IMR-90 (cell line): ENCODE data around the gene STX4. TPM values are rescaled to one million over a fixed set of nuclear protein-coding genes. Genes with fewer than 3 reads are reported as not detected.

Source experiments
- ATAC-seq: fragments of 200-7000 bp; cut with Tn5 transposase; 2 replicates; pipeline ENCODE4 v1.9.1; 2020; ENCODE audit warnings: low read depth, mild to moderate bottlenecking, moderate library complexity
- BruUV-seq: library from RNA; stranded (reverse); fragments of 400-500 nt; replicated peaks from 2 replicates; lab custom pipeline; 2021; lab: Mats Ljungman, UMichigan
- CTCF ChIA-PET: fragments of 300-600 bp; formaldehyde crosslinking; extraction: SDS; loops from one replicate; lab custom pipeline; 2021; ENCODE audit warnings: antibody characterized with exemption; lab: Yijun Ruan, JAX
- POLR2A ChIA-PET: fragments of 300-600 bp; sonication (Branson Sonifier 250); formaldehyde crosslinking; loops from one replicate; lab custom pipeline; 2022; ENCODE audit warnings: antibody characterized with exemption; ENCODE audit not compliant: unreplicated experiment; lab: Charles Lee
- DNase-seq: peaks from one replicate; pipeline ENCODE4 v3.0.0; 2013
- H2AFZ ChIP-seq: replicated peaks from 2 replicates; pipeline ENCODE3; 2013; ENCODE audit warnings: low read length, mild to moderate bottlenecking; ENCODE audit not compliant: poor library complexity
- H2AK5ac ChIP-seq: 2 replicates; pipeline ENCODE4 v1.6.1; 2013; ENCODE audit warnings: low read depth, low read length, inconsistent platforms
- H2AK9ac ChIP-seq: replicated peaks from 2 replicates; pipeline ENCODE3; 2013; ENCODE audit warnings: mild to moderate bottlenecking, low read depth, low read length, moderate library complexity; ENCODE audit not compliant: poor library complexity
- H2BK120ac ChIP-seq: 2 replicates; pipeline ENCODE4 v1.6.1; 2013; ENCODE audit warnings: low read depth, low read length, inconsistent platforms
- H2BK15ac ChIP-seq: 3 replicates; pipeline ENCODE4 v1.6.1; 2013; ENCODE audit warnings: low read depth, low read length, inconsistent platforms
- H2BK20ac ChIP-seq: 2 replicates; pipeline ENCODE4 v1.6.1; 2013; ENCODE audit warnings: low read depth, mild to moderate bottlenecking, inconsistent platforms, low read length, moderate library complexity
- H2BK5ac ChIP-seq: 2 replicates; pipeline ENCODE4 v1.6.1; 2013; ENCODE audit warnings: mild to moderate bottlenecking, low read depth, low read length, inconsistent platforms; ENCODE audit not compliant: poor library complexity, severe bottlenecking
- H3K14ac ChIP-seq: replicated peaks from 2 replicates; pipeline ENCODE4 v1.6.1; 2013; ENCODE audit warnings: low read depth, low read length, inconsistent platforms
- H3K18ac ChIP-seq: 2 replicates; pipeline ENCODE4 v1.6.1; 2013; ENCODE audit warnings: low read depth, low read length, control low read depth
- H3K23ac ChIP-seq: 2 replicates; pipeline ENCODE4 v1.6.1; 2013; ENCODE audit warnings: low read depth, low read length, inconsistent platforms
- H3K27ac ChIP-seq: 2 replicates; pipeline ENCODE4 v1.5.1; 2013; ENCODE audit warnings: mild to moderate bottlenecking, control low read depth, low read length; ENCODE audit not compliant: insufficient read depth
- H3K27me3 ChIP-seq: 2 replicates; pipeline ENCODE4 v1.6.1; 2013; ENCODE audit warnings: low read length; ENCODE audit not compliant: control insufficient read depth, insufficient read depth
- H3K36me3 ChIP-seq: 2 replicates; pipeline ENCODE4 v1.6.1; 2013; ENCODE audit warnings: low read length, mixed read lengths; ENCODE audit not compliant: control insufficient read depth, insufficient read depth
- H3K4ac ChIP-seq: 2 replicates; pipeline ENCODE4 v1.6.1; 2013; ENCODE audit warnings: low read depth, low read length, inconsistent platforms
- H3K4me1 ChIP-seq: 2 replicates; pipeline ENCODE4 v1.6.1; 2013; ENCODE audit warnings: low read length, mixed read lengths; ENCODE audit not compliant: control insufficient read depth, insufficient read depth
- H3K4me2 ChIP-seq: 2 replicates; pipeline ENCODE4 v1.6.1; 2013; ENCODE audit warnings: low read depth, mild to moderate bottlenecking, control low read depth, low read length, moderate library complexity
- H3K4me3 ChIP-seq: 2 replicates; pipeline ENCODE4 v1.5.1; 2013; ENCODE audit warnings: low read depth, mild to moderate bottlenecking, control low read depth, low read length, moderate library complexity; ENCODE audit not compliant: insufficient read depth
- H3K56ac ChIP-seq: 2 replicates; pipeline ENCODE4 v1.6.1; 2013; ENCODE audit warnings: low read length, inconsistent platforms; ENCODE audit not compliant: insufficient read depth; ENCODE audit errors: extremely low read depth
- H3K79me1 ChIP-seq, 2 experiments: 2 replicates each; pipeline ENCODE4 v1.6.1; 2013; ENCODE audit warnings: low read length in 2 of 2, inconsistent platforms in 1 of 2, low read depth in 1 of 2
- H3K9ac ChIP-seq: 2 replicates; pipeline ENCODE4 v1.6.1; 2013; ENCODE audit warnings: low read depth, low read length, control low read depth
- H3K9me1 ChIP-seq: 2 replicates; pipeline ENCODE4 v1.6.1; 2013; ENCODE audit warnings: low read length, inconsistent platforms; ENCODE audit not compliant: insufficient read depth
- H3K9me3 ChIP-seq: 2 replicates; pipeline ENCODE4 v1.6.1; 2013; ENCODE audit warnings: low read length; ENCODE audit not compliant: control insufficient read depth, insufficient read depth
- H4K20me1 ChIP-seq: 2 replicates; pipeline ENCODE4 v1.6.1; 2013; ENCODE audit warnings: low read length, inconsistent platforms; ENCODE audit not compliant: insufficient read depth
- H4K5ac ChIP-seq: 2 replicates; pipeline ENCODE4 v1.6.1; 2013; ENCODE audit warnings: mild to moderate bottlenecking, low read depth, low read length, control low read depth
- H4K8ac ChIP-seq, 2 experiments: 2 replicates each; pipeline ENCODE4 v1.6.1; 2013; ENCODE audit warnings: low read depth in 2 of 2, low read length in 2 of 2, control low read depth in 1 of 2, inconsistent platforms in 1 of 2
- H4K91ac ChIP-seq: 2 replicates; pipeline ENCODE4 v1.6.1; 2013; ENCODE audit warnings: low read depth, low read length, inconsistent platforms; ENCODE audit not compliant: insufficient read depth
- CEBPB ChIP-seq: IDR thresholded peaks from 2 replicates; pipeline ENCODE4 v1.6.1; 2012; ENCODE audit warnings: low read depth, low read length, improper control_type of control experiment
- CHD1 ChIP-seq: IDR thresholded peaks from 2 replicates; pipeline ENCODE4 v1.6.1; 2012; ENCODE audit warnings: low read depth, low read length, improper control_type of control experiment
- MAZ ChIP-seq: IDR thresholded peaks from 2 replicates; pipeline ENCODE4 v1.6.1; 2012; ENCODE audit warnings: low read depth, mild to moderate bottlenecking, low read length, improper control_type of control experiment, moderate library complexity, borderline replicate concordance
- NFE2L2 ChIP-seq: fragments of 150-350 bp; IDR thresholded peaks from 2 replicates; pipeline ENCODE4 v1.6.1; 2016; ENCODE audit warnings: low read depth, mild to moderate bottlenecking, low read length
- POLR2A ChIP-seq: IDR thresholded peaks from 2 replicates; pipeline ENCODE4 v1.6.1; 2012; ENCODE audit warnings: mild to moderate bottlenecking, low read depth, low read length
- RAD21 ChIP-seq: IDR thresholded peaks from 2 replicates; pipeline ENCODE4 v1.6.1; 2012; ENCODE audit warnings: low read length, improper control_type of control experiment
- WGBS, 2 experiments: methylation state at CpG; one replicate each; pipeline versions ENCODE4 v1.1.5 to v1.1.7; 2013; ENCODE audit warnings: missing lambda C conversion rate in 2 of 2; ENCODE audit not compliant: insufficient read length in 1 of 2; ENCODE audit errors: extremely low coverage in 2 of 2; 5-methylcytosine and 5-hydroxymethylcytosine counted together
- dilution Hi-C: fragments of 300-500 bp; cut with HindIII; formaldehyde crosslinking; loops from one replicate; pipeline ENCODE4 v1.14.3; 2018; ENCODE audit warnings: low sequenced_read_pairs; ENCODE audit not compliant: unreplicated experiment
- in situ Hi-C: fragments of 300-500 bp; cut with MboI; formaldehyde crosslinking; loops from 3 replicates; pipeline ENCODE4 v1.14.3; 2019; ENCODE audit warnings: low sequenced_read_pairs, inconsistent platforms, mixed read lengths
- intact Hi-C: fragments of 100-400 bp; cut with micrococcal nuclease; formaldehyde crosslinking; loops from 2 replicates; pipeline ENCODE4 v1.10.0; 2022
- polyA plus RNA-seq, 3 experiments: library from polyadenylated mRNA; depleted of rRNA; stranded (reverse); fragments of >200 nt; gene quantifications; 2 replicates each; pipeline ENCODE4 v1.2.3, GENCODE V29; 2012; ENCODE audit warnings: low replicate concordance in 1 of 3
- total RNA-seq: library from RNA; depleted of rRNA; stranded (reverse); fragments of >200 nt; gene quantifications from 2 replicates; pipeline ENCODE4 v1.2.3, GENCODE V29; 2012

The STX4 gene
- total and polyA plus RNA-seq, 2 of the 4 experiments (the other 2 are of a cell fraction): 23.5 to 67.9 TPM

- TF ChIP-seq RAD21: no peak
- TF ChIP-seq POLR2A: no peak
Measured at GRCh38 chr16:31084584-31085302, 51.4 kb downstream of the STX4 start (continued).

GRCh38 chr16:31085411-31085810 is 52.1 kb downstream of the STX4 start:
- Histone ChIP-seq H3K23ac (no peak overlapping the region), H2BK15ac (no peak overlapping the region), H3K9me1 (peaks cover 3% of the 10 kb centered on the region), H2BK20ac (no peak overlapping the region), H3K9ac (no peak overlapping the region), H2BK5ac (no peak overlapping the region), H3K9me3 (no peaks in the 10 kb centered on the region), H3K27me3 (no peaks in the 10 kb centered on the region), H2AFZ (no peak overlapping the region), H3K4ac (no peak overlapping the region), H3K4me2 (no peak overlapping the region), H2AK9ac (no peak overlapping the region), H3K4me3 (no peak overlapping the region), H4K20me1 (peaks cover 21% of the 10 kb centered on the region), H3K56ac (no peak overlapping the region), H3K14ac (no peak overlapping the region), H3K79me1 (peaks cover 11 to 53% of the 10 kb centered on the region in 2 experiments), H4K8ac (no peak overlapping the region), H3K36me3 (peaks cover 62% of the 10 kb centered on the region), H2AK5ac (no peak overlapping the region), H3K18ac (no peak overlapping the region), H4K5ac (no peak overlapping the region), H3K4me1 (no peaks in the 10 kb centered on the region), H2BK120ac (no peak overlapping the region), H4K91ac (no peak overlapping the region), H3K27ac (no peak overlapping the region)
- dilution Hi-C loops: no loop called here
- ChIA-PET CTCF (interaction anchor here (0.6 to 1.2 kb wide), 2 partner anchors 15 to 58 kb away, joined by 3 to 4 read pairs; no protein-coding TSS in a partner anchor), POLR2A (no interaction called here)
- DNase-seq (no peak), ATAC-seq (no peak)
- no TSS peak for BruUV-seq
- in situ Hi-C loops: loop anchor here (10.0 kb wide), 1 partner anchor 101 kb away; the partner anchor contains the start of gene HSD3B7
- TF ChIP-seq CEBPB (no peak), CHD1 (no peak), MAZ (no peak), NFE2L2 (no peak), RAD21 (no peak)
- intact Hi-C loops: no loop called here
- WGBS, 2 experiments: 78% methylated on average over 5 of the region's 8 CpGs; no CpG with 5 or more reads in 1 of the 2 experiments
